HepG2 (cell line): ENCODE measurements around the gene ELP5. TPM values are rescaled to one million over a fixed set of nuclear protein-coding genes. Genes with fewer than 3 reads are reported as not detected.

ENCODE experiments used
- CEBPG ChIP-seq: IDR thresholded peaks from 2 replicates; pipeline ENCODE4 v1.6.1; 2016
- HOMEZ ChIP-seq: IDR thresholded peaks from 2 replicates; pipeline ENCODE4 v1.6.1; 2016; ENCODE audit warnings: low read depth
- NRL ChIP-seq: sonication (generic); formaldehyde crosslinking; IDR thresholded peaks from 2 replicates; pipeline ENCODE4 v1.5.0; 2020; ENCODE audit warnings: missing genetic modification reagents, mild to moderate bottlenecking, moderate library complexity, borderline replicate concordance
- POGK ChIP-seq: sonication (generic); formaldehyde crosslinking; conservative IDR thresholded peaks from 2 replicates; pipeline ENCODE4 v1.8.0; 2022; ENCODE audit warnings: mild to moderate bottlenecking, moderate library complexity, missing genetic modification reagents
- TAF15 ChIP-seq: fragments of 200-400 bp; formaldehyde crosslinking; IDR thresholded peaks from one replicate; pipeline ENCODE4 v1.6.1; 2018; ENCODE audit warnings: mild to moderate bottlenecking, low read depth, low read length; ENCODE audit not compliant: poor library complexity, severe bottlenecking
- ZNF143 ChIP-seq: sonication (generic); formaldehyde crosslinking; IDR thresholded peaks from 2 replicates; pipeline ENCODE4 v1.4.0; 2020; ENCODE audit warnings: missing genetic modification reagents
- ZNF616 ChIP-seq: sonication (generic); formaldehyde crosslinking; IDR thresholded peaks from 2 replicates; pipeline ENCODE4 v1.5.0; 2020; ENCODE audit warnings: low read depth, mild to moderate bottlenecking, missing genetic modification reagents
- polyA plus RNA-seq, 8 experiments: library from polyadenylated mRNA; depleted of rRNA in 3 of 8; stranded (reverse) in 7 of 8; unstranded in 1 of 8; fragments of >200 nt; fragmentation: Illumina TruSeq in 4 of 8; extraction: Trizol in 4 of 8; gene quantifications; 2 replicates each; pipeline versions ENCODE4 v1.2.1 to v1.2.3, GENCODE V29; 2011 to 2016; ENCODE audit warnings: low read depth in 4 of 8, missing spikeins in 1 of 8, mixed read lengths in 1 of 8; ENCODE audit not compliant: insufficient read depth in 1 of 8
- total RNA-seq, 5 experiments: library from RNA; depleted of rRNA; stranded (reverse); fragments of >200 nt; fragmentation: Illumina TruSeq; extraction: Trizol; gene quantifications; 2 replicates each; pipeline ENCODE4 v1.2.3, GENCODE V29; 2016; ENCODE audit warnings: low read depth in 1 of 5
- TF ChIP-seq, protein P1 (sequence below): sonication (generic); formaldehyde crosslinking; IDR thresholded peaks from 2 replicates; pipeline ENCODE4 v1.5.0; 2020; ENCODE audit warnings: missing genetic modification reagents

The ELP5 gene
- total and polyA plus RNA-seq, 2 of the 13 experiments (the other 11 are each of a cell fraction or from before 2014, with no cell fraction given), result 67.6 to 69.8 TPM

DNA sequence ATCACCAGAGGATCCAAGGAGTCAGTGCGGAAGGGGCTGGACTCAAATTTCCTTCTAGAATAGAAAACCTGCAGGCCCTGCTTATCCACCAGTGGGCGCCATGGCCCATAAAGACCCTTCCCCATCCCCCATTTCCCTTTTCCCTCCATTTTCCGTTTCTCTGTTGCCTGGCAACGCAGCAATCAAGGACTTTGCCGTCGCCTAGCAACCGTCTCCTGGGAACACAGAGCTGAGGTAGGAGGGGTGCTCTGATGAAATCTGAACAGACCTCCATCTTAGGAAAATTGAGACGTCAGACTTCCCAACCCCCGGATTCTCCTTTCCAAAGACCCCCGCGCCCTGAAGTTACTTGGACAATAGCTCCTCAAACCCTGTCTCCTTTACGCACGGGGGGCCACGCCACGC is 38.1 kb upstream of the ELP5 start (continued):
- TF ChIP-seq TAF15 (no peak), CEBPG (CRISPR knock-in tag) (peak; percentile 40; the same call in 1 of the 2 replicates), NRL (CRISPR knock-in tag) (no peak), ZNF616 (no peak), ZNF143 (no peak), HOMEZ (CRISPR knock-in tag) (no peak), POGK (CRISPR knock-in tag) (no peak)
- TF ChIP-seq, protein P1, sequence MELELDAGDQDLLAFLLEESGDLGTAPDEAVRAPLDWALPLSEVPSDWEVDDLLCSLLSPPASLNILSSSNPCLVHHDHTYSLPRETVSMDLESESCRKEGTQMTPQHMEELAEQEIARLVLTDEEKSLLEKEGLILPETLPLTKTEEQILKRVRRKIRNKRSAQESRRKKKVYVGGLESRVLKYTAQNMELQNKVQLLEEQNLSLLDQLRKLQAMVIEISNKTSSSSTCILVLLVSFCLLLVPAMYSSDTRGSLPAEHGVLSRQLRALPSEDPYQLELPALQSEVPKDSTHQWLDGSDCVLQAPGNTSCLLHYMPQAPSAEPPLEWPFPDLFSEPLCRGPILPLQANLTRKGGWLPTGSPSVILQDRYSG (CRISPR knock-in tag), result no peak
